GM19035 (cell line): ENCODE data around the gene PHKA2.
"Not testable (repeated sequence)": the region's sequence is repeated elsewhere in the genome, so short reads cannot be mapped to it uniquely, and the experiment has no call there.

Experiments used
- ATAC-seq: cut with Tn5 transposase; IDR thresholded peaks from one replicate; pipeline ENCODE4 v1.9.1; 2021; ENCODE audit not compliant: unreplicated experiment

The PHKA2 gene

DNA sequence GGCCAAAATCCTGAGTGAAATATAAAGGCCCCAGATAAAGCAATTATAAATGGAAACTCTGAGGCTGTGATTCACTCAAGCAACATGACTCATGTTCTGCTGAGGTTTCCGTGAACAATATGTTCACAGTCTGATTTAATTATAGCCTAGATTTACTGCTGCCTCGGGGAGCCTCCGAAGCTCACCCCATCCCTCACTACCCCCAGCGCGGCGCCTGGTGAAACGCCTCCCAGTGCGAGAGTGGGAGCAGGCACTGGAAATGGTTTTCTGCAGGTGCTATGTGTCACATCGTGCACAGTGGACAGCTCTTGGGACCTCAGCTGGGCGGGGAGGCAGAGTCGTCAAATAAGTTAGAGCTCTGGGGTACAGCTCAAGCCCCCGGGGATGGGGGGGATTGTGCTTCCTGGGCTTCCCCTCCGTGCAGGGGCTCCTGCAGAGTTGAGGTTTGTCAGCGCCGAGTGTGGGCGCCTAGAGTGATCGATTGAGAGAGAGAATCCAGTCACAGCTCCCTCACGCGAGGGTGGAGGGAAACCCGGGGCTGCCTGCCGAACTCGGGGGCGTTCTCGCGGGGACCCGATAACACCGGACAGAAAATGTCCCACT lies 110.6 kb downstream of the PHKA2 start:
- no peak for ATAC-seq

DNA sequence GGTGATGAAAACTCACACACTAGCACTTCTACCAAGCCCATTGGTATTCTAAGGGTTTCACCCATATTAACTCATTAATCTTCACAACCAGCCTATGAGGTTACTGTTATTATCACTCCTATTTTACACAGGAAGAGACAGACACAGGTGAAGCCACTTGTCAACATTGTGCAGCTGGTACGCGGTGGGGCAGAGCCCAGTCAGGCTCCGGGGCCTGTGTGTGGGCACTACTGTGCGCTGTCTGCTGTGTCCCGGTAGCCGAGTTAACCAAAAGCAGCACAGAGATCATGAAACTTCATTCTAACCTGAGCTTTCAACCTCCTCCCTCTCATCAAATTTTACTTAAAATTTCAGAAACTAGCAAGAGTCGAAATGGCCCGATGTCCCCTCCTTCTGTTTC lies 111.3 kb downstream of the PHKA2 start:
- no peak for ATAC-seq

DNA sequence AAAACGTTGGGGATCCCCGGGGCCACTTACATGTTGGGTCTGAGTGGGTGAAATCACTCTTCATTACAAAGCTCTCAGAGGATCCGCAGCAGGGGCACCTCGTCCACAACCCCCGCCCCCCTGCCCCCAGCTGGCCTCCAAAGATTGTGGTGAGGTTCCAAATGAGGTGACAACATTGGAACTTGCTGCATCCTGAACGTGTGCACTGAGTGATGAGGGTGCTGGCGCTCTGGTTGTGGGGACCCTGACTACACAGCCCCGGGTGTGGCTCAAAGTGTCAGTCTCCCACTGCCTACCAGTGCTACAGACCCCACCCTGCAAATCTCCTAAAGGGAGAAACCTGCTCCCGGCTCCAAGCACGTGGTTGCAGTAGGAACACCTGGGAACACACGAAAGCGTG lies 111.9 kb downstream of the PHKA2 start:
- ATAC-seq, result no peak

DNA sequence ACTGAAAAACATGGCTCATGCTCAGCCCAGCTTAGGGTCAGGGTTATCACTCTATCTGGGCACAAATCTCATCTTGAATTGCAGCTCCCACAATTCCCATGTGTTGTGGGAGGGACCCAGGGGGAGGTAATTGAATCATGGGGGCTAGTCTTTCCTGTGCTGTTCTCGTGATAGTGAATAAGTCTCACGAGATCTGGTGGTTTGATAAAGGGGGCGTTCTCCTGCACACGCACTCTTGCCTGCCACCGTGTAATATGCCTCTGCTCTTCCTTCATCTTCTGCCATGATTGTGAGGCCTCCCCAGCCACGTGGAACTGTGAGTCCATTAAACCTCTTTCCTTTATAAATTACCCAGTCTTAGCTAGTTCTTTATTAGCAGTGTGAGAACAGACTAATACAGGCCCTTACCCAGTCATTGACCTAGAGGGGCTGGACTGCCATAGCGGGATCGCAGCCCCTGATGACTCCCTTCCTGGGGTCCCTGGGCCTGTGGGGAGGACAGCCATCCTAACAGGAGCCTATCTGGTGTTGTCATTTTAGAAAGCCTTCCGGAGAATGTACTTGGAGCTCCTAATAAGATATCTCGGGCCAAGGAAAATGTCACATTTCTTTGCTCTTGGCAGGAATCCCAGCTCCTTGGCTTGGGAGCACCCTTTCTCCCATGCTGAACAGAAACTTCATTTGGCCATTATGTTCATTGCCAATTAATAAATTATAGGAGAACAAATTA lies 112.6 kb downstream of the PHKA2 start:
- no peak for ATAC-seq

DNA sequence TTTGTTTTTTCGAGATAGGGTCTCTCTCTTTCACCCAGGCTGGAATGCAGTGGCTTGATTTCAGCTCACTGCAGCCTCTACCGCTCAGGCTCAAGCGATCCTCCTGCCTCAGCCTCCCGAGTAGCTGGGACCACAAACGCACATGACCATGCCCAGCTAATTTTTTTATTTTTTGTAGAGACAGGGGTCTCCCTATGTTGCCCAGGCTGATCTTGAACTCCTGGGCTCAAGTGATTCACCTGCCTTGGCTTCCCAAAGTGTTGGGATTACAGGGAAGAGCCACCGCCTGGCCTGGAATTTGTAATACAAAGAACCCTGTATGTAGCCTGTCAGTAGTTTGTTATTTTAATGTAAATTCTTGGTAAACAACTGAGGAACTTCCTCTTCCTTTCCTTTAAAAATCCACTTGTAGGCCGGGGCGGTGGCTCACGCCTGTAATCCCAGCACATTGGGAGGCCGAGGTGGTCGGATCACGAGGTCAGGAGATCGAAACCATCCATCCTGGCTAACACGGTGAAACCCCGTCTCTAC lies 119.5 kb downstream of the PHKA2 start:
- ATAC-seq, result no peak

DNA sequence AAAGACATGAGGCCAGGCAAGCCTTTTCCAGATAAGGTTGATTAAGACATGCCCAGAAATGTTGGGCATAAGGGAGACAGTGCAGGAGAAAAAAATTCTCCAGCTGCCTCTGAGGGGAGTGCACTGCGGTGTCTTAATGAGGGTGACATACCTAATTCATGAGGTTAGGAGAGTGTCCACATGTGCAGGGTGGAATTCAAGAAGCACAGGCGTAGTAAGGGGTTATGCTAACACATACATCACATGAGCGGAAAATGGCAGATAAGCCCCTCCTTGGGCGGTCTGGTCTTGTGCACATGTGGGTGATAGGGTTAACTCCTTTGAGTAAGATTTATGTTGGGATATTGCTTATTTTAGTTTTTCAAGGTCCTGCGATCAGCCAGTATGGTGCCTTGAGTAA lies 122.4 kb downstream of the PHKA2 start:
- no peak for ATAC-seq

DNA sequence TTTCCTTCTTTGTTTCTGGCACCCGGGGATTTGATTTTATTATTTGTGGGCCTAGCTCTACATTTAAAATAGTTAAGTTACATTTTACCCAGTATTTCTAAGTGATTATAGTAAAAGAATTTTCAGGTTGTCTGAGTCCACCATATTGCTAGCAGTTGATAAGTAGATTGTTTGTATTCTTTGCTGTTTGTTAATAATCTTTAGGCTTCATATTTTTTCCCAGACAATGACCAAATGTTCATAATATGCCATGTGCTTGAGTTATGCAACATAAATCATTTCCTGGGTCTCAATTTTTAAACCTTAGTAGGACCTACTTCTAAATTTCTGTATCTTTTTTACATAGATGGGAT lies 127.3 kb downstream of the PHKA2 start:
- no peak for ATAC-seq

DNA sequence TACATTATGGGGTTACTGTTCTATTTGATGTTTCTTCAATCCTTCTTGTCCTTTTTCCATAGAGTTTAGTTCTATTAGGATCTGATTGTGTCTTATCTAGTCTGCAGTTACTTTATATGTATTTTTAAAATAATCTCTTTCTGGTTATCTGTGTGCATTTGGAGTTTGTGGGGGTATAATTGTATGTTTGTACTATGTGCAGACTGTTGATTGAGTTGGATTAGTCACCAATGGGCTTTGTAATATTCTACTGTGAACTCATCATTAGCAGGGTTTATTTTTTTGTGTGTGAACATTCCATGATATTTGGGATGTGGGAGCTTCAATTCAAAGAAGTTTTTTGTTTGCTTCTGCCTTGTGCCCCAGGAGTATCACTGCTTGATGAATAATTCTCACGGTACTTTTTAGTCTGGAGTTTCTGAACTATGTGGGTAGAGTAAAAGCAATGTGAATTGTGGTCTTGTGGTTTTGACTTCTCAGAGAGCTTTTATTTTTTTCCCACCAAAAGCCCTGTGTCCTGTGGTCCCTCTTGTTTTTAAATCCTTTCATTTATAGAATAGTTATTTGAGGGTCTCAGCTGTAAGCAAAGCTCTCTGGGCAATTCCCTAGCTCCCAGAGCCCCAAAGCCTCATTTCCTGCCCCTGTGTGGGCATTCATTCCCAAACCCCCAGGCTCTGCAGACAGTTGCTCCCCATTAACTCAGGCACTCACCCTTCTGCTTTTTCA lies 127.8 kb downstream of the PHKA2 start:
- peak; percentile 91 for ATAC-seq

DNA sequence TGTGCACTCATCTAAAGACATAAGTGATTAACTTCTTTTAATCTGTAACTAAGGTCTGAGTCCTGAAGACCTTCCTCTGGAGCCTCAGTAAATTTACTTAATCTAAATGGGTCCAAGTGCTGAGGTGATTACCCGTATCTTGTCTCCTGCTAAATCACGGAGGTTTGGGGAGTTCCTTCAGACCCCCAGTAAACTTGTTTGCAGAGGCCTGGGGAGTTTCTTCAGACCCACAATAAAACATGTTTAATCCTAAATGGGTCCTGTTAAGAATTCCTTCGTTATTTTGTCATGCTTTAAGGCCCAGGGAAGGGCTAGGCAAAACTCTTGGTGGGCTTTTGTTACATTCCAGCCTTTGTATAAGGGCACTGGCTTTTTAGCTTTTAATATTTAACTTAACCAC lies 136.0 kb downstream of the PHKA2 start:
- ATAC-seq, result not testable (repeated sequence)
